GM18502 (cell line): ENCODE measurements around the gene CHSY3.

ENCODE experiments used
- ATAC-seq: cut with Tn5 transposase; IDR thresholded peaks from one replicate; pipeline ENCODE4 v1.9.1; 2021; ENCODE audit warnings: mild to moderate bottlenecking; ENCODE audit not compliant: unreplicated experiment, poor library complexity

CHSY3 gene

GRCh38 chr5:130077007-130077406 is 172.7 kb downstream of the CHSY3 start:
- ATAC-seq: no peak

DNA sequence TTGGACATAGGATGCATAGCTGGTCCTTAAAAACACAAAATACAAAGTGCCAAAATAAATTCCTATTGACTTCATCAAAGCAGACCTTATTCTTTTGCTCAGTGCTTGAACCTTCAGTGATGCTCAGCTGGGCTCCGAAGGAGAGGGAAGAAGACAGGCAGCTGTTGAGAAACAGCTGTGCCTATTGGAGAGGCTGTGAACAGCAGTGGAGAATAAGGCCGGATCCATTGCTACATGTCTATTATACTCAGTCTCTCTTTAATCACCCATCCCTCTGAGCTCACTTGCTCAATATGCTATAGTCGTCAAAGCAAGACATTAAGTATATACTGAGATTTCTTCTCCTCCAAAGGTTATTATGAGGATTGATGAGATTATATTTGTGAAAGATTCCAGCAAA is 174.4 kb downstream of the CHSY3 start:
- ATAC-seq: no peak

GRCh38 chr5:130090569-130091270 is 186.5 kb downstream of the CHSY3 start:
- no peak for ATAC-seq

DNA sequence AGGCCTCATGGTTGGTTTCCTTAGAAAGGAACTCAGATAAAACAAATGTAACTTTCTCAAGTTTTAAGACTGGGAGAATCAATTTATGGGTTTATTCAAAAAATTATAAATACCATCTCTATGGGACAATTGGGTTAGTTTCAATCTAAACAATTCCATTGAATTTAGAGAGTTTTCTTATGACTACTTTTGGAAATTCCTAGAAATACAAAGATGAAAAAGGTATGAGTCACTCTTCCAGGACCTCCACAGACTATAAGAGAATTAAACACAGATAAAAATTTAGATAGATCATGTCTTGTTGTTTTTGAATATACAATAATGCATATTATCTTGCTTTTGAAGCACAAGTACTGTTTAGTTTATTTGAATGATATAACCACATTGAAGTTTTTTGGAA is 188.7 kb downstream of the CHSY3 start:
- ATAC-seq: no peak

GRCh38 chr5:130096483-130096882 is 192.2 kb downstream of the CHSY3 start:
- no peak for ATAC-seq

DNA sequence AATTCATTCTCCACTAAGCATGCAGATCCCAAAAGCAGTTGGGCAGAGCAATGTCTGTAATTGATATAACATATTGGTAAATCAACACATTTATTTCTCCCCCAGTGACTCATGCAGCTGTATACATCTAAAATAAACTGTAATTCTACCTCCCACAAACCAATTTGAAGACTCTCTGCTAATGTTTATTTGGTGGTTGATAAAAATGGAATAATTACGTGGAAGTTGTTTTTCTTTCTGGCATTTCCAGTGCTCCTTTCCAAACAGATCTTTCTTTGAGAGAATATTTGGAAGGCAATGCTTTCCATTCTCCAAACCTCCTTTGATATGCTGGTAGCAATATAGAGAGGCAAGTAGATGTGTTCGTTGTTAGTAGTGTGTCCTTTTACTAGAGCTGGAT is 194.7 kb downstream of the CHSY3 start:
- no peak for ATAC-seq

- ATAC-seq: peak; percentile 78
Observed at GRCh38 chr5:130102375-130102774, 198.1 kb downstream of the CHSY3 start.

- ATAC-seq: no peak
Observed at GRCh38 chr5:130102960-130103359, 198.7 kb downstream of the CHSY3 start.

DNA sequence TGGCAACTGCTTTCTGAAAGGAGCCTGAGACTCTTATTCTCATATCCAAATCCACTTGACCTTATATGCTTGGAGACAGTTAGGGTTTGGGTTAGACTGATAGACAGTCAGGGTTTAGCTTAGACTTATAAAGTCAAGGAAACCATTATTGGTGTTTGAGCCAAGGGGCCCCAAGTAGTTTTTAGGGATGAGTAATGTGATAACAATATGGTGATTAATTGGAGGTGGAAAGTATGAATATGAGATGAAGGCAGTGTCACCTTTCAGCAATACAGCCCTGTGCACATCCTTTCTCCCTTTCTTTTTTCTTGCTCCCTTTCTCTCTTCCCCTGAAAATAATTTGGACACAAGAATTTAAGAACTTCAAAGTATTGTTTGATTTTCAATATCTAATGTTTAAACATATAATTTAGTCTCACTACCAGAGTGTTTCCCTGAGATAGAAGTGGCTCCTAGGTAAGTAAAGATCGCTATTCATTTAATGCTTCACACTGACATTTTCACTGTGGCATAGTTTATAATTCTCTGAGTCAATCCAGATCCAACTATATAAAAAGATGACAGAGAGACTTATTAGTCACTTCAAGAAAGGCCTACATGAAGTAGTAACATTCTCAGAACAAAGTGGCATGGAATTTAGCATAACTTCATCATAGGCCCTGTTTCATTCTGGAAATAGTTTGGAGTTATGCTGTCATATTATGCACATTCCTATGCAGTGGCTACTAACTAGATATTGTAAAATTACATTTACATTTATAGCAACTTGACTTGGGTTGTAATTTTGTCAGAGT is 200.8 kb downstream of the CHSY3 start:
- ATAC-seq: no peak

GRCh38 chr5:130106480-130106879 is 202.2 kb downstream of the CHSY3 start:
- ATAC-seq: no peak

DNA sequence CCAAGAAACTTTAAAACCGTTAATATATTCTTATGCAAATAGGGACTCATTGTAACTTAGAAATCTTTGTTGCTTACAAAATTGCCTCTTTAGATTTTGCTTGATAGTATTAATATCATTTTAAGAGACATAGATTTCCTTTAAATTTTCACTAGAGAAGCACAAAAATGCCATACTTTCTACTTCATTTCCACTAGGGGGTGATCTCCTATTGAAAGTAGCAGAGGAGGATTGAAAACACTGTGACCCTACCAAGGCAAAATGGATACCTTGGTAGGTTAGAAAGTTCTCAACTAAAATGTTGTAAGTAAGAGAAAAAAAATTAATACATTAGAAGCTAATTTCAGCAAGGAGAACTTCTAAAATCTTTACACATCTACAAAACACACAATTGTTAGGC is 204.9 kb downstream of the CHSY3 start:
- peak; percentile 68 for ATAC-seq

- ATAC-seq: no peak
Observed at GRCh38 chr5:130110328-130110727, 206.1 kb downstream of the CHSY3 start.

DNA sequence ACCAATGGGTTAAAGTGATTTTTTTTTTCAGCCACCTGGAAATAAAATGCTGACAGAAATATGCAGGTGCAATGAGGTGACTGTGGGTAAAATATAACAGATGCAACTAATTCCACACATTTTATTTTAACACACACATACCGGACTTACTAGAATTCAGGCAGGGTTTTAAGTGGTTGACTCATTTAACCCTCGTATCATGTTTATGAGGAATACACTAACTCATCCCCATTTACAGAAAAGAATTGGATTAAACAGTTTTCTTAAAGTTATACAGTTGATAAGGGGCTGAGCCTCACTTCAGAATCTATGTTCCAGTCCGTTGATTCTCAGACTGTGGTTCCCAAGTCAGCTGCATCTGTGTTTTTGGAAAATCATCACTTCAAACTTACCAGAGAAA is 207.5 kb downstream of the CHSY3 start:
- ATAC-seq: peak; percentile 1

DNA sequence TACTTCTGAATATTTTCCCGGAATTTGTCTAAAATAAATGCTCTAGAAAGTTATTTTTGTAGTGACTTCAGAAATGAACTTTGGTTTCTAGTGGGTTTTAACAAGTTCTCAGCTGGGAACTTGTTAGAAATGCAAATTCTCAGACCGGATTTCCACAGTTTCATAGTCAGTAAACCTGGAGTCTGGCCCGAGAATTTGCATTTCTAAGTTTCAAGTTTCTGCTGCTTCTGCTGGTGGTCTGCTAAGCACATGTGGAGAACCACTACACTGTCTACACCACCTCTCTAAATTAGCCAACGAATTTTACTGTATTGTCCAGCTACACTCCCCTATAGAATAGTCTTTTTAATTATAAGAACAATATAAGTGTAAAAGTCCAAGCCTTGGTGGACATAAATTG is 208.0 kb downstream of the CHSY3 start:
- ATAC-seq: peak; percentile 87

DNA sequence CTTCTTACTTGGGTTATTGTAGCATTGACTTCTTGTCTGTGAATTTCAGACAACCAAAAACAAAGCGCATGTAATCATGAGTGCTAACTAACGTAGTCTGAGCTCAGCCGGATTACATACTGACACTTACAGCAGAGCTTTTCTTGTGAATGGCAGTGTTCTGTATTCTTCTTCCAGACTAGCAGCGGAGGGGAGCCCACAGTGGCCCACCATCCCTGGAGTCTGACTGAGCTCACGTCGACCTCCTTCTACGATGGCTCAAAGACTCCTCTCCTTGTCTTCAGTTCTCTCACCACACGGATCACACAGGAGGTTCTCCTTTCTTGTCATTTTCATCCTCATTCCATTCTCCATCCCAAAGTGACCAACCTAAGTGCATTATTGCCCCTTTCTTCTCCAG is 211.4 kb downstream of the CHSY3 start:
- ATAC-seq: no peak

DNA sequence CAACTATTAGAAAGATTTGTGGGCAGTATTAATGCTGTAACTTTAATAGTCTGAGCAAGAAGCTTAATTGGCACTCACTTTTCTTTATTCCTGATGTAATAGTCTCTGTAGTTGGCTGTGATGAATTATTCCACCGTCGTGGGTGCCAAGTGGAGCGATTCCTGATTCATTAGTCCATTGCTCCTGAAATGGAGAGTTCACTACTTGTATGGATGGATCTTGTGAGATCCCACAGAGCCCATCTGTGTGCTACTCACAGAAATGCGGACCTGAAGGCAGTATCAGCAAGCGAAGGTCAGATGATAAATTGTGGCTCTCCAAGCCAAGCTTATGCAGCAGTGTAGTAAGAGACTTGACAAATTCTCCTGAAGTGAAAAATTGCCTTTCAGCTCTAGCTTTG is 212.2 kb downstream of the CHSY3 start:
- no peak for ATAC-seq

DNA sequence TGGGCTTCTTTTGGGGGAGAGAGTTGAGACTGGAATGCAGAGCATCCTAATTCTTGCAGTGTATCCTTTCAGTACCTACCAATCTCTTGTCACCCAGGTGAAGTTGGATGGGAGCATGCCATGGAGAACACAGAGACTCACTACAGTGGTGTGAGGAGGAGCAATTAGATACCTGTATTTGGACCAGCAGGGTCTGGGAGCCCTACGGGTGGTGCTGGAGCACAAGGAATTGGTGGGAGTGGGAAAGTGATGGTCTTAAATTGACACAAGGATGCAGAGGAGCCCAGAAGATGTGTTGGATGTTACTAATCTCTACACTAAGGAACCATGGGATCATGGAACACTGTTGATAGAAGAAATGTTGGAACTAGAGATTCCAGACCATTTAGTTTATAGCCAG is 212.7 kb downstream of the CHSY3 start:
- no peak for ATAC-seq

GRCh38 chr5:130126746-130127145 is 222.5 kb downstream of the CHSY3 start:
- no peak for ATAC-seq

DNA sequence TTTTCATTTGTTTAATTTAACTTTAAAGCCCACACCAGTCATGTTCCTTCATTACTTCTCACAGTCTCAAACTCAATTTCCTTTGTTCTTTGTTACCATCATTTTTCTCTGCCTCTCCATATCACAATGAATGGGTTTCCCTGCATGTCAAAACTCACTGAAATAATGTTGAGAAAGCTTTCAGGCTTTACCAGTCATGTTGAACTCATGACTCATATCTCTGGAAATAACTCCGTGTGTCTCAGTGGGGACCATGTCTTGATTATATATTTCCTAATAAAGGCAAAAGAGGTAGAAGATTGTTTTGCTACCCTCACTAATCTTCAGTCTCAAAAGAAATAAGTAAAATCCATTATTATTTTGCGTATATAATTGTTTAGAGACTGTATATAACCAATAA is 231.2 kb downstream of the CHSY3 start:
- no peak for ATAC-seq

GRCh38 chr5:130136300-130136699 is 232.0 kb downstream of the CHSY3 start:
- ATAC-seq: no peak

DNA sequence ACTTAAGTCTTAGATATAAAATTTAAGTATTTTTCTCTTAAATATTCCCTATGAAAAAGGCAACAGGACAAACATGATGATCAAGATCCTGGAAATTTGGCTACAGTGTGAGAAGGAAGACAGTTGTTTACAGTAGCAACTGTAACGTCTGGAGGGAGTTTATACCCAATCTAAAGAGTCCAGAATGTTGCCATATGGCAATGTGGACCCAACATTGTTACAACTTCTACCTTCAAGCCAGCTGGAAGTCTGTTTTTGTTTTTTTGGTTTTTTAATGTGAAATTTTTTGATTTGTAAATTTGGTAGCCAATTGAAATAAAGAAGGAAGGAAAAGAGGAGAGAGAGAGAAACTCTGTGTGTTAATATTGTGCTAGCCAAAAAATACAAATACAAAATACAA is 233.4 kb downstream of the CHSY3 start:
- ATAC-seq: no peak
